GM08714 (cell line): ENCODE measurements around the gene BMP6.
A peak's percentile ranks its signal among the peaks of the same experiment; 100 is the strongest.

Experiments
- H3K4me3 ChIP-seq: fragments of 200-500 bp; sonication (Bioruptor generic); 2 replicates; pipeline ENCODE4 v1.5.1; 2014; ENCODE audit warnings: mild to moderate bottlenecking, low read length, inconsistent platforms
- ZNF274 ChIP-seq: IDR thresholded peaks from 2 replicates; pipeline ENCODE4 v1.6.1; 2012; ENCODE audit warnings: mild to moderate bottlenecking, low read depth, low read length

The BMP6 gene

DNA sequence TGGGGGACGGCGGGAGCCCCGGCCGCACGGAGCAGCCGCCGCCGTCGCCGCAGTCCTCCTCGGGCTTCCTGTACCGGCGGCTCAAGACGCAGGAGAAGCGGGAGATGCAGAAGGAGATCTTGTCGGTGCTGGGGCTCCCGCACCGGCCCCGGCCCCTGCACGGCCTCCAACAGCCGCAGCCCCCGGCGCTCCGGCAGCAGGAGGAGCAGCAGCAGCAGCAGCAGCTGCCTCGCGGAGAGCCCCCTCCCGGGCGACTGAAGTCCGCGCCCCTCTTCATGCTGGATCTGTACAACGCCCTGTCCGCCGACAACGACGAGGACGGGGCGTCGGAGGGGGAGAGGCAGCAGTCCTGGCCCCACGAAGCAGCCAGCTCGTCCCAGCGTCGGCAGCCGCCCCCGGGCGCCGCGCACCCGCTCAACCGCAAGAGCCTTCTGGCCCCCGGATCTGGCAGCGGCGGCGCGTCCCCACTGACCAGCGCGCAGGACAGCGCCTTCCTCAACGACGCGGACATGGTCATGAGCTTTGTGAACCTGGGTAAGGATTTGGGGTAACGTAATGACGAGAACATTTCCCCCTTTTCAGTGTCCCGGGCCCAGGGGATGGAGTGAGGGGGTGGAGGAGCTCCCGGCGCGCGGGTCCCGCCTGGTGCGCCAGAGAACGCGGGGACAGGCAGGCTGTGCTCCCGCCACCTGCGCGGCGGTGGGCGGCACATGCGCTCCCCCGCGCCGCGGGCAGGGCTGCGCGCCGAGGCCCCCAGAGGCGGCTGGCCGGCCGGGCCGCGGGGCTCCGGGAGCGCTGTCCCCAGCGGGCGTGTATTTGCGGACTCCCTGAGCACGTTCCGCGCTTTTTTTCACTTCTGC, 1.4 kb downstream of the BMP6 start:
- TF ChIP-seq ZNF274, result no peak
- H3K4me3 ChIP-seq, result peak overlapping the region; percentile 55; the same call in 1 of the 2 replicates

- H3K4me3 ChIP-seq, result peak overlapping the region; percentile 55; the same call in 1 of the 2 replicates
- TF ChIP-seq ZNF274, result no peak
Measured at GRCh38 chr6:7727946-7728854, 2.3 kb downstream of the BMP6 start.

- no peak overlapping the region for H3K4me3 ChIP-seq
- no peak for TF ChIP-seq ZNF274
Measured at GRCh38 chr6:7728855-7729590, 3.1 kb downstream of the BMP6 start.

- no peak for TF ChIP-seq ZNF274
- no peak overlapping the region for H3K4me3 ChIP-seq
Measured at GRCh38 chr6:7730001-7730783, 4.3 kb downstream of the BMP6 start.

DNA sequence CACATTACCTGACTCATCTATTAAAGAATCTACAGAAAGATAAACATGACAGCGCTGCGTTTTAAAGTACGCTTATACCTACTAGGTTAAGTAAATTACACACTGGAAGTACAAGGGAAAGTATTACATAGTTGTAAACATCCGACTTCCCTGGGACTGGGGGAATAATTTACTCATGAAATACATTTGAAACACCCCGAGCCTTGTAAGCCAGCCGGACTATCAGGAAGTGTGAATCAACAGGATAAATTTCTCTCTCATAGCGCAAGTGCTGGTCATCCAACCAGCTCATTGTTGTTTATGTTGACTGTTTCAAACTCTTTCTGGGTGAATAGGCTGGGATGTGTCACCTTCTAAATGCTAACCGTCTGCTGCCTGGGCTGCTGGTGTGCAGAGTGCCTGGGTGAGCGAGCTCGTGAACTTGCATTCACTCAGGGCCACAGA, 4.9 kb downstream of the BMP6 start:
- H3K4me3 ChIP-seq, result no peak overlapping the region

DNA sequence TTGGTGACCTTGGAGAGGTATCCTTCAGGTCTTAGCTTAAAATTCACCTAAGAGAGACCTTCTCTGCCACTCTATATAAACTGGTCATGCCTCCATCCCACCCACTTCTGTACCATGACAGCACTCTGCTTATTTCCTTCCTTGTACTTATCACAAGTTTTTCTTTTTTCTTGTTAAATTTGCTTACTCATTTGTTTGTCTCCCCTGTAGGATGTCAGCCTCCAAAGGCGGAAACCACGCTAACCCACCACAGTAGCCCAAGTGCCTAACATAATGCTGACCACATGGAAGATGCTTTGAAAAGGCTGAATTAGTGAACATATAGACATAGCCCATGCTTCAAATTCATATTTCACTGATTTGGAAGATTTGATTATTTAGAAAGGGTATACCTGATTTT, 5.4 kb downstream of the BMP6 start:
- no peak for TF ChIP-seq ZNF274
- H3K4me3 ChIP-seq, result no peak overlapping the region

More for the DNA sequence above, 4.9 kb downstream of the BMP6 start:
- no peak for TF ChIP-seq ZNF274

DNA sequence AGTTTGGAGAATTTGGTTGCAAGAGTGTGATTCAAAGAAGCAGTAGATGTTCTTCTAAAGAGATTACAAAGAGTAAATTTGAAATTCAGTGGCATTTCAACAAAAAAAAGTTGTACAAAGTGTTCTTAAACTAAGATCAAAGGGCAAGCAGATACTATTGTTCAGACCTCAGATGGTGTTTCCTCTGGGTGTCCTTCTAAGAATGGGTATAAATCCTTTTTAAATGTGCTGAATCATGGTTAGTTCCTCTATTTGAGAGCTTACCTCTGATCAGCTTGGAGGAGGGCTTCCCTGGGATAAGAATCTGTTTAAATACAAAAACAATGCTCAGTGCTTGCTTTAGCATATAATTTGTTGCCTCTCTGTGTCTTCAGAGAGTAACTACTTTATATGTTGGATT, 6.3 kb downstream of the BMP6 start:
- no peak for TF ChIP-seq ZNF274
- no peak overlapping the region for H3K4me3 ChIP-seq

DNA sequence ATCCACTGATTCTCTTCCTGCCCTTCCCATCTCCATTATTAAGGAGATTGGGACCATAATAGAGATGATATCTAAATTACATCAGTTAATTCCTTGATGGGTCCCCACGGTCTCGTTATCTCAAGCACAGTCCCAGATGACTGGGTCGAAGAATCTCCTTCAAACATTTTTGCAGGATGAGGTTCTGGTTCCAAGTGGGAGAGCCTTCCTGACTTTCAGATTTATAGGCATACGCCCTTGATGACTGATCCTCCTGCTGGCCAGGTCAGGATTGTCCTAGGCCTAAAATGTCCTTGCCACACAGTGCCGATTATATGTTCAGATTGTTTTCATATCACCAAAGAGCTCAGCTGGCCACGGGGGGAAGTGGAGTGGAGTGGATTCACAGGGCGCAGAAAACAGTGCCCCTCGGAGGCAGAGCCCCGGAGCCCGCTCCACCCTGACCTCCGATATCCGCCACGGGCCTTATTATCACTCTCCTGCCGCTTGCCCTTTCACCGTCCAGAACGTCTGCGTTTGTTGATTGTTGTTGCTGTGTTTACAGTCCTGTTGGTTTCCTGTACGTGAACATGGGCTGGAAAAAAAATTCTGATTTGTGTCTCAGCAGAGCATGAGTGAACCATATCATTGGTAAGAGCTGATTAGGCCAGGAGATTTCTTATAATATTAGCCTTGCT, 8.9 kb downstream of the BMP6 start:
- no peak overlapping the region for H3K4me3 ChIP-seq
- no peak for TF ChIP-seq ZNF274

GRCh38 chr6:7737106-7737505, 11.2 kb downstream of the BMP6 start:
- TF ChIP-seq ZNF274, result no peak
- H3K4me3 ChIP-seq, result no peak overlapping the region

DNA sequence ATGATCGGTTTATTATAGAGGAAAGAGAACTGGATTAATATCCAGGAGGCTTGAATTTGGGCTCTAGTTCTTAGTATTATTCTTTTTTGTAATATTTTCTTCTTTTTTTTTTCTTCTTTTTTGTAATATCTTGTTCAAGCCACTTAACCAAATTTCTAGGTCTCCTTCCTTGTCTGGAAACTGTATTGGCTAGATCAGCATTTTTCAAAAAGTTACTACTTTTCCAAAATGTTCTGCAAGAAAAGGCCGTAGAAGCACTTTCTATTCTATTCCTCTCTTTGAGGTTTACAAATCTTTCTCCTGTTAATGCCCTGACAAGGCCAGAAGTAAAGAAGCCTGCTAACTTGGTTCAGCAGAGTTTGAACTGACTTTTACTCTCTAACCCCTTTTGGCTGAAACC, 12.0 kb downstream of the BMP6 start:
- no peak overlapping the region for H3K4me3 ChIP-seq

DNA sequence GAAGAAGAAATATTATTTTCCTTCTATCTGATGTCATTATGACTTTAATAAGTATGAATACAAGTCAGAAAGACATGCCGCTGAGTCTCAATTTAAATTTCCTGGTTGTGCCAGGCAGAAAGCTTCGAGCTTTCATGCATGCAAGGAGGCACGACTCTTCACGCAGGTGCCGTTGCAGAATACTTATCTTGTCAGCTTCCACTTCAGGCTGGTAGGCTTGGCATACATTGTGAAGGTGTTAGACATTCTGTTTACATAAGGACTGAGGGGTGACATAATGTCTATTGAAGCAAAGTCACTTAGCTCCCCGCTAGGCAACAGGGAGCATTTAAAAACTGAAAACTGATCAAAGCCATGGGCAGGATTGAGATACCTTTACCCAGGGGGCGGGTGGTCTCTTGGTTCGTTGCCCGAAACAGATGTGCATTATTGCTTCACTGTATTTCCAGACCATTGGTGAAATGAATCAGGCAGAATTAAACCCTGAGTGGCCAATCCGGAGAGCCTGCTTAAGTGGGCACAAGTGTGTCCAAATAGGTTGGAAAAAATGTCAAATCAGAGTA, 16.4 kb downstream of the BMP6 start:
- no peak for TF ChIP-seq ZNF274
- H3K4me3 ChIP-seq, result no peak overlapping the region

More for the DNA sequence above, 12.0 kb downstream of the BMP6 start:
- TF ChIP-seq ZNF274, result no peak

DNA sequence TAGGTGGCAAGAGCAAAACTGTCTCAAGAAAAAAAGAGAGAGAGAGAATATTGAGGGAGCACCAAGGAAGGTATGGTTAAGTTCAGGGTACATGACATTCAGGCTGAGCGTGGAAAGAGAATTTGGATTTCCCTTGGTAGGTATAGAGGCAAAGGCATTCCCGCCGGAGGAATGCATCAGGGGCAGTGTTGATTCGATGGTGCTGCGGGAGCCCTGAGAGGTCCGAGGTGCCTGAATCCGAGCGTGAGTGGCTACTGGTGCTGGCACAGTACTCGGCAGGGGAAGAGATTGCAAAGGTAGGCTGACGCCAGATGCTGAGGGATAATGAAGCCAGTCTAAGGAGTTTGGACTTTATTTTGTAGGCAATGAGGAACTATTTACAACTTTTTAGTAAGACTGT, 20.0 kb downstream of the BMP6 start:
- TF ChIP-seq ZNF274, result no peak
- no peak overlapping the region for H3K4me3 ChIP-seq

- no peak for TF ChIP-seq ZNF274
- no peak overlapping the region for H3K4me3 ChIP-seq
Measured at GRCh38 chr6:7747016-7747415, 21.1 kb downstream of the BMP6 start.
